ENCODE results near the gene FOXC1. TPM values are rescaled to one million over a fixed set of nuclear protein-coding genes. Genes with fewer than 3 reads are reported as not detected.

FOXC1 gene
- total and polyA plus RNA-seq, 2 of the 13 experiments (the other 11 are each of a cell fraction or from before 2014, with no cell fraction given), result 0.44 to 0.55 TPM

GRCh38 chr6:1611572-1612298, 2.0 kb downstream of the FOXC1 start (continued):
- TF ChIP-seq GPBP1L1 (CRISPR knock-in tag; IDR thresholded peaks at IDR 0.05) (no peak), ZFP62 (CRISPR knock-in tag; IDR thresholded peaks at IDR 0.05) (no peak), ZSCAN29 (CRISPR knock-in tag; conservative IDR thresholded peaks at IDR 0.05) (no peak), SSRP1 (CRISPR knock-in tag; IDR thresholded peaks at IDR 0.05) (no peak), MED8 (CRISPR knock-in tag; IDR thresholded peaks at IDR 0.05; ENCODE audit: insufficient replicate concordance) (no peak), ZBTB25 (CRISPR knock-in tag; IDR thresholded peaks at IDR 0.05) (no peak), NFE2L2 (IDR thresholded peaks at IDR 0.05; ENCODE audit: low read length) (no peak), ELF4 (CRISPR knock-in tag; IDR thresholded peaks at IDR 0.05; ENCODE audit: borderline replicate concordance) (no peak), MBNL3 (CRISPR knock-in tag; conservative IDR thresholded peaks at IDR 0.05) (no peak), ZNF619 (CRISPR knock-in tag; IDR thresholded peaks at IDR 0.05) (no peak), UBTF (CRISPR knock-in tag; IDR thresholded peaks at IDR 0.05) (peak; percentile 59), TIGD3 (CRISPR knock-in tag; IDR thresholded peaks at IDR 0.05; ENCODE audit: borderline replicate concordance) (no peak), TBL1XR1 (IDR thresholded peaks at IDR 0.05; ENCODE audit: borderline replicate concordance, low read length, partially characterized antibody) (no peak), FOXK2 (IDR thresholded peaks at IDR 0.05) (no peak), ZNF792 (CRISPR knock-in tag; IDR thresholded peaks at IDR 0.05) (no peak), TBP (CRISPR knock-in tag; IDR thresholded peaks at IDR 0.05) (no peak), NFIC (IDR thresholded peaks at IDR 0.05; ENCODE audit: low read length) (no peak), HIC2 (CRISPR knock-in tag; IDR thresholded peaks at IDR 0.05; ENCODE audit: low read depth) (no peak), FOXO4 (CRISPR knock-in tag; conservative IDR thresholded peaks at IDR 0.05) (no peak), ZNF563 (CRISPR knock-in tag; IDR thresholded peaks at IDR 0.05) (no peak), ZNF441 (CRISPR knock-in tag; IDR thresholded peaks at IDR 0.05; ENCODE audit: borderline replicate concordance) (no peak), HDAC2 (CRISPR knock-in tag; IDR thresholded peaks at IDR 0.05) (0 out of 2 replicates have a peak, but pooled peaks have one; percentile 14)

Measured in HepG2 (cell line).